ENCODE results near the gene RFX7.
"Not testable (repeated sequence)": the region's sequence is repeated elsewhere in the genome, so short reads cannot be mapped to it uniquely, and the experiment has no call there.

Gene RFX7

GRCh38 chr15:56243163-56244037 is at the start of gene RFX7:
Gene RFX7, minus strand, starts transcription at chr15:56243879. Its CDS starts 594 bp downstream, at chr15:56243285.
- peak; percentile 61 to 63 for DNase-seq (ENCODE audit: low read depth in 2 of 2)

- no peak for DNase-seq (ENCODE audit: low read depth in 2 of 2)
Measured at GRCh38 chr15:56292546-56293316, 49.1 kb upstream of the RFX7 start.

GRCh38 chr15:56291741-56292140 is 48.1 kb upstream of the RFX7 start:
- no peak for DNase-seq (ENCODE audit: low read depth in 2 of 2)

GRCh38 chr15:56286213-56286612 is 42.5 kb upstream of the RFX7 start:
- no peak for DNase-seq (ENCODE audit: low read depth in 2 of 2)

GRCh38 chr15:56281145-56281544 is 37.5 kb upstream of the RFX7 start:
- no peak for DNase-seq (ENCODE audit: low read depth in 2 of 2)

- no peak for DNase-seq (ENCODE audit: low read depth in 2 of 2)
Measured at GRCh38 chr15:56273724-56274123, 30.0 kb upstream of the RFX7 start.

GRCh38 chr15:56272454-56272853 is 28.8 kb upstream of the RFX7 start:
- DNase-seq (ENCODE audit: low read depth in 2 of 2): no peak

- DNase-seq (ENCODE audit: low read depth in 2 of 2): not testable (repeated sequence)
Measured at GRCh38 chr15:56266465-56266864, 22.8 kb upstream of the RFX7 start.

GRCh38 chr15:56261854-56262509 is 18.3 kb upstream of the RFX7 start:
- no peak for DNase-seq (ENCODE audit: low read depth in 2 of 2)

GRCh38 chr15:56257306-56257705 is 13.6 kb upstream of the RFX7 start:
- DNase-seq (ENCODE audit: low read depth in 2 of 2): not testable (repeated sequence)

- DNase-seq (ENCODE audit: low read depth in 2 of 2): no peak
Measured at GRCh38 chr15:56254265-56254664, 10.6 kb upstream of the RFX7 start.

- DNase-seq (ENCODE audit: low read depth in 2 of 2): no peak
Measured at GRCh38 chr15:56252386-56252785, 8.7 kb upstream of the RFX7 start.

- DNase-seq (ENCODE audit: low read depth in 2 of 2): no peak
Measured at GRCh38 chr15:56251315-56252095, 7.8 kb upstream of the RFX7 start.

- no peak for DNase-seq (ENCODE audit: low read depth in 2 of 2)
Measured at GRCh38 chr15:56250626-56251025, 6.9 kb upstream of the RFX7 start.

- DNase-seq (ENCODE audit: low read depth in 2 of 2): no peak
Measured at GRCh38 chr15:56249092-56249491, 5.4 kb upstream of the RFX7 start.

GRCh38 chr15:56248311-56248992 is 4.8 kb upstream of the RFX7 start:
- DNase-seq (ENCODE audit: low read depth in 2 of 2): no peak

GRCh38 chr15:56247266-56247665 is 3.6 kb upstream of the RFX7 start:
- no peak for DNase-seq (ENCODE audit: low read depth in 2 of 2)

- peak; percentile 78 to 84 for DNase-seq (ENCODE audit: low read depth in 2 of 2)
Measured at GRCh38 chr15:56245871-56246814, 2.5 kb upstream of the RFX7 start.

- peak; percentile 5 to 37 for DNase-seq (ENCODE audit: low read depth in 2 of 2)
Measured at GRCh38 chr15:56244811-56245576, 1.3 kb upstream of the RFX7 start.

All from stimulated activated CD4-positive, alpha-beta T cell treated with anti-CD3 and anti-CD28 coated beads, Interleukin-12 subunit alpha, Interleukin-12 subunit beta, amount 100 ng/mL, for 24 hours (primary cell).